HG03066 (cell line): Measurements from ENCODE around the gene UBE2J1.
"Not testable (repeated sequence)": the region's sequence is repeated elsewhere in the genome, so short reads cannot be mapped to it uniquely, and the experiment has no call there.

Experiments
- ATAC-seq: cut with Tn5 transposase; IDR thresholded peaks from one replicate; pipeline ENCODE4 v1.9.1; 2021; ENCODE audit warnings: low read depth; ENCODE audit not compliant: unreplicated experiment

Gene UBE2J1

GRCh38 chr6:89352278-89353117, at the start of gene UBE2J1:
Gene UBE2J1, minus strand, starts transcription at chr6:89352722. Its CDS starts 153 bp downstream, at chr6:89352569.
- ATAC-seq: peak; percentile 29

GRCh38 chr6:89400912-89401399, 48.4 kb upstream of the UBE2J1 start:
- ATAC-seq: no peak

GRCh38 chr6:89400050-89400449, 47.5 kb upstream of the UBE2J1 start:
- ATAC-seq: no peak

GRCh38 chr6:89398762-89399525, 46.4 kb upstream of the UBE2J1 start:
- no peak for ATAC-seq

GRCh38 chr6:89397884-89398283, 45.4 kb upstream of the UBE2J1 start:
- not testable (repeated sequence) for ATAC-seq

- no peak for ATAC-seq
Measured at GRCh38 chr6:89393659-89394058, 41.1 kb upstream of the UBE2J1 start.

- ATAC-seq: no peak
Measured at GRCh38 chr6:89392823-89393222, 40.3 kb upstream of the UBE2J1 start.

- no peak for ATAC-seq
Measured at GRCh38 chr6:89388846-89389245, 36.3 kb upstream of the UBE2J1 start.

GRCh38 chr6:89387516-89388201, 35.1 kb upstream of the UBE2J1 start:
- ATAC-seq: peak; percentile 92

- peak; percentile 28 for ATAC-seq
Measured at GRCh38 chr6:89386917-89387491, 34.5 kb upstream of the UBE2J1 start.

- no peak for ATAC-seq
Measured at GRCh38 chr6:89385846-89386245, 33.3 kb upstream of the UBE2J1 start.

- no peak for ATAC-seq
Measured at GRCh38 chr6:89385156-89385667, 32.7 kb upstream of the UBE2J1 start.

GRCh38 chr6:89381031-89381430, 28.5 kb upstream of the UBE2J1 start:
- no peak for ATAC-seq

- ATAC-seq: no peak
Measured at GRCh38 chr6:89379281-89379680, 26.8 kb upstream of the UBE2J1 start.

GRCh38 chr6:89378628-89379027, 26.1 kb upstream of the UBE2J1 start:
- ATAC-seq: no peak

- peak; percentile 77 for ATAC-seq
Measured at GRCh38 chr6:89375427-89376267, 23.1 kb upstream of the UBE2J1 start.

GRCh38 chr6:89372506-89372901, 20.0 kb upstream of the UBE2J1 start:
- peak; percentile 37 for ATAC-seq

- peak; percentile 59 for ATAC-seq
Measured at GRCh38 chr6:89371849-89372505, 19.5 kb upstream of the UBE2J1 start.

GRCh38 chr6:89368999-89369398, 16.5 kb upstream of the UBE2J1 start:
- ATAC-seq: no peak
